Upper lobe of right lung (tissue), 1 donor: ENCODE results near the gene B4GALT2. TPM values are rescaled to one million over a fixed set of nuclear protein-coding genes. Genes with fewer than 3 reads are reported as not detected.
A peak's percentile ranks its signal among the peaks of the same experiment; 100 is the strongest.

ENCODE experiments used
- ATAC-seq: fragments of 200-7000 bp; cut with Tn5 transposase; one replicate; pipeline ENCODE4 v1.9.1; 2020; ENCODE audit warnings: mild to moderate bottlenecking, moderate library complexity
- DNase-seq: peaks from one replicate; pipeline ENCODE4 v3.0.0-alpha.2; 2020
- H3K27ac ChIP-seq: fragments of 200-600 bp; one replicate; pipeline ENCODE4 v1.8.0; 2022
- H3K27me3 ChIP-seq: fragments of 200-600 bp; one replicate; pipeline ENCODE4 v1.8.0; 2022; ENCODE audit warnings: mild to moderate bottlenecking
- H3K36me3 ChIP-seq: fragments of 200-600 bp; one replicate; pipeline ENCODE4 v1.8.0; 2022
- H3K4me1 ChIP-seq: fragments of 200-600 bp; one replicate; pipeline ENCODE4 v1.8.0; 2022
- H3K4me3 ChIP-seq: fragments of 200-600 bp; one replicate; pipeline ENCODE4 v1.8.0; 2022; ENCODE audit warnings: mild to moderate bottlenecking
- H3K9me3 ChIP-seq: fragments of 200-600 bp; one replicate; pipeline ENCODE4 v1.8.0; 2022
- CTCF ChIP-seq: fragments of 200-600 bp; IDR thresholded peaks from one replicate; pipeline ENCODE4 v1.8.0; 2022; ENCODE audit warnings: antibody characterized with exemption
- intact Hi-C: fragments of 100-400 bp; cut with DNase I; formaldehyde crosslinking; loops from one replicate; pipeline ENCODE4 v1.11.0; 2022
- total RNA-seq: library from RNA; stranded (reverse); fragmentation: NEBNext Ultra II Directional; extraction: Animal tissue kit (Norgen Biotek cat#: 25700); gene quantifications from one replicate; pipeline ENCODE4 v1.2.1, GENCODE V29; 2021
- donor health status: DM: no; HTN: yes; CAD: no; lungs with severe emphysema.

B4GALT2 gene
- total RNA-seq, 1 donor from 2014 or later: 23.8 TPM

DNA sequence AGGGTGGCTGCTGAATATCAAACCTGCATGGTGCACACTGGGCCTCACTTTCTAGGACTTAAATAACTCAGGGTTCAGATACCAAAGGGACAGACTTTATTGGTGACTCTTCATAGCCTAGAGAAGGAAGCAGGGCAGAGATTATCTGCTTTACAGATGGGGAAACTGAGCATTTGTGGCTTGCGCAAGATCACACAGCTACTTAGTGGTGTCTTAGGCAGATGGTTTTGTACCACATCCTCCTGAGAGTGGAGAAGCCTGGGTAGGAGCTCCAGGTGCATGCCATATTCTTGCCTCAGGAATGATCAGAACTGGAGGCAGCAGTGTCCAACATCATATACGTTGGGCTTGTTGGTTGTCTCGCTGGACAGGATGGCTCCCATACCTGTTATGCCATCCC, 16.0 kb upstream of the B4GALT2 start:
- ATAC-seq (no peak), DNase-seq (no peak)
- peaks cover 39% of the 10 kb centered on the region for H3K36me3 ChIP-seq
- H3K9me3 ChIP-seq: no peaks in the 10 kb centered on the region
- no peak for TF ChIP-seq CTCF
- intact Hi-C loops: no loop called here
- H3K4me3 ChIP-seq: no peak overlapping the region
- H3K27ac ChIP-seq: no peak overlapping the region
- H3K4me1 ChIP-seq: no peaks in the 10 kb centered on the region
- no peaks in the 10 kb centered on the region for H3K27me3 ChIP-seq

DNA sequence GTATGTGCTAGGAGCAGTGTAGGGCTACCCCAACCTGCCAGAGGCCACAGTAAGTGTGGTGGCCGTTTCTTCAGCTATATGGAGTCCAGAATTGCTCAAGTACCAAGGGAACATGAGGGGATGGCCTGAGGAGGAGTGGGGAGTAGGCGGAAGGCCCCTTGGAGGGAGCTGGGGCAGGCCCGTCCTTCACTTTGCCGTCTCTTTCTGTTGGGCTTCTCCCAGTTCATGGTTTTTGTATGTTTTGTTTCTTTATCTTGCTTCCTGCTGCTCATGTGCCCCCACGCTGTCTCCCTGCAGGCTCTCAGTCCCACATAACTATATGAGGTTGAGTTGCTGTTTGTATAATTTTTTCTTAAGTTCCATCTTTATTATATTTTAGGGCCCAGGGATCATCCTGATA, 15.1 kb upstream of the B4GALT2 start:
- no peaks in the 10 kb centered on the region for H3K27me3 ChIP-seq
- no peak for ATAC-seq
- no peak overlapping the region for H3K4me3 ChIP-seq
- no peaks in the 10 kb centered on the region for H3K4me1 ChIP-seq
- peaks cover 30% of the 10 kb centered on the region for H3K36me3 ChIP-seq
- no peaks in the 10 kb centered on the region for H3K9me3 ChIP-seq
- TF ChIP-seq CTCF: no peak
- DNase-seq: no peak
- H3K27ac ChIP-seq: no peak overlapping the region
- intact Hi-C loops: no loop called here

DNA sequence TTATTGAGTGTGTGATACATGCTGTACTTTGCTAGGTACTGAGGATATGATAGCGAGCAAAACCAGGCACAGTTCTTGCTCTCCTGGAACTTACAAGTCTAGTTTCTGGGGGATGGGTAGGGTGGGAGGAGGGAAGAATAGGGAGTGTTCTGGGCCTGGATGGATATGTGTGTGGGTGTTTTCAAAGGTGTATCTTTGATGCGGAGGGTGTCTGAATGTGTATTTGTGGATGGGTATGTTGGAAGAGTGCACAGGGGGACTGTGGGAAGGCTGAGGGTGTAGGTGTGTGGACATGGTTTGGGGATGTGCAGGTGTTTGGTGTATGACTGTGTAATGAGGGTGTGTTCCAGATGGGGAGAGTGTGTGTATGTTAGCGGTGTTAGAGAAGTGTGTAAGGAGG, 13.7 kb upstream of the B4GALT2 start:
- H3K36me3 ChIP-seq: peaks cover 16% of the 10 kb centered on the region
- no peak overlapping the region for H3K27ac ChIP-seq
- intact Hi-C loops: no loop called here
- no peaks in the 10 kb centered on the region for H3K9me3 ChIP-seq
- ATAC-seq: no peak
- no peaks in the 10 kb centered on the region for H3K27me3 ChIP-seq
- no peak overlapping the region for H3K4me3 ChIP-seq
- DNase-seq: no peak
- TF ChIP-seq CTCF: no peak
- peaks cover 3% of the 10 kb centered on the region for H3K4me1 ChIP-seq

GRCh38 chr1:43968348-43968948, 10.6 kb upstream of the B4GALT2 start:
- Histone ChIP-seq H3K4me3 (no peak overlapping the region), H3K9me3 (no peaks in the 10 kb centered on the region), H3K27me3 (no peaks in the 10 kb centered on the region), H3K27ac (no peak overlapping the region), H3K36me3 (peaks cover 13% of the 10 kb centered on the region), H3K4me1 (peaks cover 12% of the 10 kb centered on the region)
- no peak for TF ChIP-seq CTCF
- ATAC-seq: no peak
- DNase-seq: no peak
- intact Hi-C loops: no loop called here

DNA sequence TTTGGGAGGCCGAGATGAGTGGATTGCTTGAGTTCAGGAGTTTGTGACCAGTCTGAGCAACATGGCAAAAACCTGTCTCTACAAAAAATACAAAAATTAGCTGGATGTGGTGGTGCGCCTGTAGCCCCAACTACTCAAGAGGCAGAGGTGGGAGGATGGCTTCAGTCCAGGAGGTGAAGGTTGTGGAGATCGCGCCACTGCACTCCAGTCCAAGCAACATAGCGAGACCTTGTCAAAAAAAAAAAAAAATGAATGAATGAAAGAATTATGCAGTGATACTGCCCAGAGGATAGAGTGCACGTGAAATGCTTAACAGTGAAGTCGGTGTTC, 9.6 kb upstream of the B4GALT2 start:
- H3K27me3 ChIP-seq: no peaks in the 10 kb centered on the region
- peaks cover 13% of the 10 kb centered on the region for H3K36me3 ChIP-seq
- intact Hi-C loops: no loop called here
- DNase-seq: no peak
- no peak for ATAC-seq
- peaks cover 12% of the 10 kb centered on the region for H3K4me1 ChIP-seq
- TF ChIP-seq CTCF: no peak
- peak overlapping the region; percentile 93 for H3K4me3 ChIP-seq
- H3K9me3 ChIP-seq: no peaks in the 10 kb centered on the region
- no peak overlapping the region for H3K27ac ChIP-seq
